Measurements from ENCODE around the gene PON2. TPM values are rescaled to one million over a fixed set of nuclear protein-coding genes. Genes with fewer than 3 reads are reported as not detected.

The PON2 gene
- total RNA-seq, 1 experiment from 2014 or later, result 21.4 TPM

GRCh38 chr7:95376632-95377400, 58.0 kb downstream of the PON2 start:
- Mint-ChIP-seq H3K27ac (no peak overlapping the region), H3K4me3 (no peak overlapping the region), H3K36me3 (peaks cover 47% of the 10 kb centered on the region), H3K9me3 (peaks cover 48% of the 10 kb centered on the region), H3K27me3 (ENCODE audit: low read depth) (no peaks in the 10 kb centered on the region; the same call in 1 of the 2 replicates), H3K4me1 (no peaks in the 10 kb centered on the region)
- no peak for DNase-seq (ENCODE audit: low spot score)
- POLR2A ChIA-PET, result no interaction called here
- TF ChIP-seq NR1H2 (CRISPR knock-in tag; IDR thresholded peaks at IDR 0.05) (no peak), MXD4 (CRISPR knock-in tag; IDR thresholded peaks at IDR 0.05; ENCODE audit: borderline replicate concordance) (no peak), NR3C1 (CRISPR knock-in tag; conservative IDR thresholded peaks at IDR 0.05; ENCODE audit: low read depth) (no peak), CDX4 (CRISPR knock-in tag; IDR thresholded peaks at IDR 0.05; ENCODE audit: borderline replicate concordance) (no peak), NR2C2 (CRISPR knock-in tag; IDR thresholded peaks at IDR 0.05) (no peak)
- ATAC-seq, result no peak
- CTCF ChIA-PET, result no interaction called here

GRCh38 chr7:95375591-95376257, 59.1 kb downstream of the PON2 start:
- ATAC-seq, result no peak
- peaks cover 39% of the 10 kb centered on the region for H3K36me3 Mint-ChIP-seq
- ChIA-PET CTCF (no interaction called here), POLR2A (no interaction called here)
- no peak overlapping the region for H3K4me3 Mint-ChIP-seq
- no peaks in the 10 kb centered on the region for H3K4me1 Mint-ChIP-seq
- DNase-seq (ENCODE audit: low spot score), result no peak
- TF ChIP-seq ESRRA (CRISPR knock-in tag; IDR thresholded peaks at IDR 0.05; ENCODE audit: borderline replicate concordance), result no peak
- no peak for TF ChIP-seq TCF7 (CRISPR knock-in tag; IDR thresholded peaks at IDR 0.05; ENCODE audit: low read depth)
- no peak for TF ChIP-seq JUN (CRISPR knock-in tag; IDR thresholded peaks at IDR 0.05)
- no peak for TF ChIP-seq AFF4 (CRISPR knock-in tag; IDR thresholded peaks at IDR 0.05; ENCODE audit: borderline replicate concordance)
- TF ChIP-seq SOX15 (CRISPR knock-in tag; IDR thresholded peaks at IDR 0.05), result no peak
- H3K27me3 Mint-ChIP-seq (ENCODE audit: low read depth), result no peaks in the 10 kb centered on the region; the same call in 1 of the 2 replicates
- H3K9me3 Mint-ChIP-seq, result peaks cover 39% of the 10 kb centered on the region
- no peak overlapping the region for H3K27ac Mint-ChIP-seq

- ATAC-seq, result no peak
- POLR2A ChIA-PET, result no interaction called here
- Mint-ChIP-seq H3K27me3 (ENCODE audit: low read depth) (no peaks in the 10 kb centered on the region), H3K4me1 (no peaks in the 10 kb centered on the region), H3K27ac (no peak overlapping the region), H3K36me3 (peaks cover 18% of the 10 kb centered on the region), H3K9me3 (peaks cover 19% of the 10 kb centered on the region), H3K4me3 (no peak overlapping the region)
- CTCF ChIA-PET, result interaction anchor here (0.6 to 1.6 kb wide), 4 partner anchors 18 to 189 kb away, joined by 3 to 9 read pairs (median 4); partner anchors contain the start of gene PON3
- no peak for DNase-seq (ENCODE audit: low spot score)
- TF ChIP-seq TEAD1 (CRISPR knock-in tag; IDR thresholded peaks at IDR 0.05) (no peak), NFE2L1 (CRISPR knock-in tag; IDR thresholded peaks at IDR 0.05) (no peak), ZNF416 (CRISPR knock-in tag; IDR thresholded peaks at IDR 0.05) (no peak), ATF3 (CRISPR knock-in tag; conservative IDR thresholded peaks at IDR 0.05) (no peak), CBFB (CRISPR knock-in tag; IDR thresholded peaks at IDR 0.05; ENCODE audit: low read depth) (no peak), NR3C1 (CRISPR knock-in tag; conservative IDR thresholded peaks at IDR 0.05; ENCODE audit: low read depth) (no peak), ERG (CRISPR knock-in tag; IDR thresholded peaks at IDR 0.05) (no peak), ATF2 (CRISPR knock-in tag; IDR thresholded peaks at IDR 0.05; ENCODE audit: borderline replicate concordance, low read depth) (no peak), ZNF396 (CRISPR knock-in tag; IDR thresholded peaks at IDR 0.05; ENCODE audit: borderline replicate concordance) (no peak), TP53 (CRISPR knock-in tag; IDR thresholded peaks at IDR 0.05) (no peak), ZNF317 (CRISPR knock-in tag; IDR thresholded peaks at IDR 0.05; ENCODE audit: borderline replicate concordance, low read depth) (no peak), PRRX2 (CRISPR knock-in tag; IDR thresholded peaks at IDR 0.05) (no peak), ZNF232 (CRISPR knock-in tag; IDR thresholded peaks at IDR 0.05) (no peak), RELA (CRISPR knock-in tag; IDR thresholded peaks at IDR 0.05; ENCODE audit: borderline replicate concordance) (no peak)
Measured at GRCh38 chr7:95373323-95373722, 61.5 kb downstream of the PON2 start.
